Measurements from ENCODE around the gene QPCT. TPM values are rescaled to one million over a fixed set of nuclear protein-coding genes. Genes with fewer than 3 reads are reported as not detected.

Gene QPCT
- total and polyA plus RNA-seq, 2 donors from 2014 or later, result 10.4 to 16.6 TPM

DNA sequence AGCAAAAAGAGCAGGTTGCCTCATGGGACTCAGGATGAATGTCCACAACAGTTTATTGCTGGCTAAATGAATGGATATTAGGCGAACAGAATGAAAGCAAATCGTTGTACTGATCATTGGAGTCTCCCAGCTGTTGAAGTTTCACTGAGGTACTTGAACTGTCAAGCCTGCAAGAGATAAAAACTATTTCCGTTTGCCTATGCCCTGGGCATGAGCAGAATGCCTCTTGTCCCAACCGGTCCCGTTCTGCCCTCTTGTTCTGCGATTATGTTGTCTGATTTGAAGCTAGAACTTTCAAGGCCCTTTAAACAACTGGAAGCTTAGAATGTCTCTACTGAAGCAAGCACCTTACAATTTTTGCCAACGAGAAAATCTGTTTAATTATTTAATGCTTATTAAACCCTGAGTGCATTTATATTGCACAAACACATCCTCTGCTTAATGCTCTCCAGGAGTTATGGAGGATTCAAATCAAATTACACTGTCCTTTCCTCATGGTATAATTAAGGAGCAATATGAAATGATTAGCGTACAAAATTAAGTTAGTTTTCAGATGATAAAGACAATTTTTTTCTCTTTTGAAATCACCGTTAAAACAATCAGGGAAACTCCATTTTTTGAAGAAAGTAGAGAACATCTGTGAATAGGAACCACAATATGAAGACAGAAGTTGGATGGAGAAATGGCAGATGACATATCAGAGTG lies 17.7 kb downstream of the QPCT start:
- intact Hi-C loops (cut with DNase I), result no loop called here
- H3K4me1 ChIP-seq (ENCODE audit: control insufficient read depth in 2 of 3, insufficient read depth in 2 of 3, low read depth in 1 of 3, low read length in 3 of 3), result no peaks in the 10 kb centered on the region
- H3K27ac ChIP-seq (ENCODE audit: low read depth in 2 of 2, low read length in 2 of 2), result no peak overlapping the region
- TF ChIP-seq, protein P1, sequence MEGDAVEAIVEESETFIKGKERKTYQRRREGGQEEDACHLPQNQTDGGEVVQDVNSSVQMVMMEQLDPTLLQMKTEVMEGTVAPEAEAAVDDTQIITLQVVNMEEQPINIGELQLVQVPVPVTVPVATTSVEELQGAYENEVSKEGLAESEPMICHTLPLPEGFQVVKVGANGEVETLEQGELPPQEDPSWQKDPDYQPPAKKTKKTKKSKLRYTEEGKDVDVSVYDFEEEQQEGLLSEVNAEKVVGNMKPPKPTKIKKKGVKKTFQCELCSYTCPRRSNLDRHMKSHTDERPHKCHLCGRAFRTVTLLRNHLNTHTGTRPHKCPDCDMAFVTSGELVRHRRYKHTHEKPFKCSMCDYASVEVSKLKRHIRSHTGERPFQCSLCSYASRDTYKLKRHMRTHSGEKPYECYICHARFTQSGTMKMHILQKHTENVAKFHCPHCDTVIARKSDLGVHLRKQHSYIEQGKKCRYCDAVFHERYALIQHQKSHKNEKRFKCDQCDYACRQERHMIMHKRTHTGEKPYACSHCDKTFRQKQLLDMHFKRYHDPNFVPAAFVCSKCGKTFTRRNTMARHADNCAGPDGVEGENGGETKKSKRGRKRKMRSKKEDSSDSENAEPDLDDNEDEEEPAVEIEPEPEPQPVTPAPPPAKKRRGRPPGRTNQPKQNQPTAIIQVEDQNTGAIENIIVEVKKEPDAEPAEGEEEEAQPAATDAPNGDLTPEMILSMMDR (IDR thresholded peaks at IDR 0.05; ENCODE audit: borderline replicate concordance, extremely low read depth, insufficient read depth), result no peak
- no peak overlapping the region for H3K4me3 ChIP-seq (ENCODE audit: low read length in 3 of 3)
- no peaks in the 10 kb centered on the region for H3K27me3 ChIP-seq (ENCODE audit: control insufficient read depth, insufficient read depth, low read length)
- no peak overlapping the region for H3K9ac ChIP-seq (ENCODE audit: low read length in 3 of 3)
- DNase-seq (no peak), FAIRE-seq (no peak)
- no peaks in the 10 kb centered on the region for H3K9me3 ChIP-seq (ENCODE audit: control insufficient read depth in 2 of 3, insufficient read depth in 1 of 3, low read length in 3 of 3)
- H3K36me3 ChIP-seq (ENCODE audit: control insufficient read depth in 2 of 3, insufficient read depth in 3 of 3, low read length in 3 of 3), result no peaks in the 10 kb centered on the region

DNA sequence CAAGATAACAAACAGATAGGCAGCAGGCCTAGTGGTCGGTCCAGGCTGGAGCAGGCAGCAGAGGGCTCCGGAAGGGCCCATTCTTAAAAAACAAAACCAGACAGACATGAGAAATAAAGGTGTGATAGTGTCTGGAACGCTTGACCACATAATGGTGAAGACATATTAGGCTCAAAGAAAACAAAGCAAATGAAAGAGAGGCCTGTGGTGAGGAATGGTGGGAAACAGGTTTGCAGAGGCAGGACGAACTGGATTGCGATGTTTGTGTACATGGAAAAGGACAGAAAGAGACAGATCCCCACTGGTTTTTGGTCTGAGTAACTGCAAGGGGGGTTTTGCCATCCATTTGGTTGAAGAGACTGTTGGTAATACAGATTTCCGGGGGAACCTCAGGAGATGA lies 19.9 kb downstream of the QPCT start:
- intact Hi-C loops (cut with DNase I), result no loop called here
- no peak for DNase-seq
- TF ChIP-seq, protein P1 (IDR thresholded peaks at IDR 0.05; ENCODE audit: borderline replicate concordance, extremely low read depth, insufficient read depth), result no peak
- H3K27ac ChIP-seq (ENCODE audit: low read depth in 2 of 2, low read length in 2 of 2), result no peak overlapping the region
- no peak overlapping the region for H3K9ac ChIP-seq (ENCODE audit: low read length in 3 of 3)
- H3K9me3 ChIP-seq (ENCODE audit: control insufficient read depth in 2 of 3, insufficient read depth in 1 of 3, low read length in 3 of 3), result no peaks in the 10 kb centered on the region
- no peaks in the 10 kb centered on the region for H3K36me3 ChIP-seq (ENCODE audit: control insufficient read depth in 2 of 3, insufficient read depth in 3 of 3, low read length in 3 of 3)
- no peak for FAIRE-seq
- H3K4me1 ChIP-seq (ENCODE audit: control insufficient read depth in 2 of 3, insufficient read depth in 2 of 3, low read depth in 1 of 3, low read length in 3 of 3), result no peaks in the 10 kb centered on the region
- no peaks in the 10 kb centered on the region for H3K27me3 ChIP-seq (ENCODE audit: control insufficient read depth, insufficient read depth, low read length)
- H3K4me3 ChIP-seq (ENCODE audit: low read length in 3 of 3), result no peak overlapping the region

DNA sequence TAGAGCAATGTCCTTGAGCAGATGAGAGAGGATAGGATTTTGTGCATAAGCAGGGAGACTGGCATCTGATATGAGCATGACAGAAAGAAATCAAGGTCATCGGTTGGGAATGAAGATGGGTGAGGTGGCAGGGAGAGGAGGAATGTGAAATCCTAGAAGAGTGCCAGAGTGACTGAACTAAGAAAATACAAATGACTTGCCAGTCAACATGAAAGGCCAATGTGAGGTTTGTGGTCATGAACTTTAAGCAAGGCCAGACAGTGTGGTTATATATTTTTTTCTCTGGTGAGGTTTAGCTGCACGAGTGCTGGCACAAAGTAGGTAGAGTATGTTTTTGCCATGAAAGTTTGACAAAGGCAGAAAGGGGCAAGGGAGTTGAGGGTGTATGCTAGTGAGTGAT lies 21.2 kb downstream of the QPCT start:
- H3K27ac ChIP-seq (ENCODE audit: low read depth in 2 of 2, low read length in 2 of 2), result no peak overlapping the region
- FAIRE-seq (no peak), DNase-seq (no peak)
- no peaks in the 10 kb centered on the region for H3K36me3 ChIP-seq (ENCODE audit: control insufficient read depth in 2 of 3, insufficient read depth in 3 of 3, low read length in 3 of 3)
- no peaks in the 10 kb centered on the region for H3K27me3 ChIP-seq (ENCODE audit: control insufficient read depth, insufficient read depth, low read length)
- intact Hi-C loops (cut with DNase I), result no loop called here
- H3K9me3 ChIP-seq (ENCODE audit: control insufficient read depth in 2 of 3, insufficient read depth in 1 of 3, low read length in 3 of 3), result no peaks in the 10 kb centered on the region
- TF ChIP-seq, protein P1 (IDR thresholded peaks at IDR 0.05; ENCODE audit: borderline replicate concordance, extremely low read depth, insufficient read depth), result no peak
- no peak overlapping the region for H3K4me3 ChIP-seq (ENCODE audit: low read length in 3 of 3)
- no peak overlapping the region for H3K9ac ChIP-seq (ENCODE audit: low read length in 3 of 3)
- H3K4me1 ChIP-seq (ENCODE audit: control insufficient read depth in 2 of 3, insufficient read depth in 2 of 3, low read depth in 1 of 3, low read length in 3 of 3), result no peaks in the 10 kb centered on the region

DNA sequence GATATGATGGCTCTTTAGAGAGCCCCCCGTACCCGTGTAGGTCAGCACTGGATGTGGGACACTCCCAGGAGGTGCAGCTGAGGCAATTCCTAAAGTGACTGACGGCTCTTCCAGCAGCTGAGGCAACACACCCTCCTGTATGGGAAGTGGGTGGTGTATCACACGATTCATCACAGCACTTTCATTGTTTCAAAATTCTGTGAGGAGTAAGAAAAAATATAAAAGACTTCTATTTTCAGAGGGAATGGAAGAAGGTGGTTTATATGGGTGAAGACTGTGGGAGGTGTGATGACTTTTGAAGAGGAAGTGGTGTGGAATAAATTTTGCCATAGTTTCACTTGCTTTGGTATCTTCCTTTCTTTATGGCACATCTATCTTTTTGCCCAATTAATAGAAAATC lies 22.3 kb downstream of the QPCT start:
- Histone ChIP-seq H3K36me3 (ENCODE audit: control insufficient read depth in 2 of 3, insufficient read depth in 3 of 3, low read length in 3 of 3) (no peaks in the 10 kb centered on the region), H3K27ac (ENCODE audit: low read depth in 2 of 2, low read length in 2 of 2) (no peak overlapping the region), H3K27me3 (ENCODE audit: control insufficient read depth, insufficient read depth, low read length) (no peaks in the 10 kb centered on the region), H3K4me3 (ENCODE audit: low read length in 3 of 3) (no peak overlapping the region), H3K9me3 (ENCODE audit: control insufficient read depth in 2 of 3, insufficient read depth in 1 of 3, low read length in 3 of 3) (no peaks in the 10 kb centered on the region), H3K4me1 (ENCODE audit: control insufficient read depth in 2 of 3, insufficient read depth in 2 of 3, low read depth in 1 of 3, low read length in 3 of 3) (no peaks in the 10 kb centered on the region), H3K9ac (ENCODE audit: low read length in 3 of 3) (no peak overlapping the region)
- DNase-seq (no peak), FAIRE-seq (no peak)
- intact Hi-C loops (cut with DNase I), result no loop called here
- TF ChIP-seq, protein P1 (IDR thresholded peaks at IDR 0.05; ENCODE audit: borderline replicate concordance, extremely low read depth, insufficient read depth), result no peak
